GM19035 (cell line): ENCODE results near the gene NRXN2.

Experiments used
- ATAC-seq: cut with Tn5 transposase; IDR thresholded peaks from one replicate; pipeline ENCODE4 v1.9.1; 2021; ENCODE audit not compliant: unreplicated experiment

The NRXN2 gene

GRCh38 chr11:64744544-64745188, 21.7 kb upstream of the NRXN2 start:
- no peak for ATAC-seq

GRCh38 chr11:64743591-64744543, 20.9 kb upstream of the NRXN2 start, which contains the start of gene RASGRP2:
RASGRP2 (minus strand) TSS chr11:64744142; CDS start chr11:64742866, 1,276 bp downstream.
- ATAC-seq: no peak

- ATAC-seq: no peak
Observed at GRCh38 chr11:64742889-64743590, 20.0 kb upstream of the NRXN2 start.

- no peak for ATAC-seq
Observed at GRCh38 chr11:64742087-64742888, 19.3 kb upstream of the NRXN2 start.

GRCh38 chr11:64741375-64742086, 18.5 kb upstream of the NRXN2 start:
- no peak for ATAC-seq

- no peak for ATAC-seq
Observed at GRCh38 chr11:64739871-64740270, 16.9 kb upstream of the NRXN2 start.

- no peak for ATAC-seq
Observed at GRCh38 chr11:64736654-64737053, 13.7 kb upstream of the NRXN2 start.

- no peak for ATAC-seq
Observed at GRCh38 chr11:64735725-64736259, 12.8 kb upstream of the NRXN2 start.

GRCh38 chr11:64734811-64735724, 12.1 kb upstream of the NRXN2 start:
- ATAC-seq: no peak

GRCh38 chr11:64731601-64732000, 8.6 kb upstream of the NRXN2 start:
- no peak for ATAC-seq

- no peak for ATAC-seq
Observed at GRCh38 chr11:64729851-64730382, 6.9 kb upstream of the NRXN2 start.

GRCh38 chr11:64728757-64729365, 5.9 kb upstream of the NRXN2 start:
- no peak for ATAC-seq

- ATAC-seq: no peak
Observed at GRCh38 chr11:64726867-64727530, 4.0 kb upstream of the NRXN2 start.

- ATAC-seq: no peak
Observed at GRCh38 chr11:64726211-64726641, 3.2 kb upstream of the NRXN2 start.

- ATAC-seq: no peak
Observed at GRCh38 chr11:64724863-64725532, 2.0 kb upstream of the NRXN2 start.

- no peak for ATAC-seq
Observed at GRCh38 chr11:64723907-64724862, 1.2 kb upstream of the NRXN2 start.
